Endothelial cell of umbilical vein (primary cell): ENCODE data around the gene SHROOM4. TPM values are rescaled to one million over a fixed set of nuclear protein-coding genes. Genes with fewer than 3 reads are reported as not detected.

Experiments
- BruUV-seq: library from RNA; stranded (reverse); fragments of 400-500 nt; replicated peaks from 2 replicates; lab custom pipeline; 2021; lab: Mats Ljungman, UMichigan
- CTCF ChIA-PET: fragments of 300-600, 350-600 bp; sonication (Branson Sonifier 250); formaldehyde crosslinking; loops from one replicate; lab custom pipeline; 2021; ENCODE audit warnings: antibody characterized with exemption, inconsistent platforms; lab: Charles Lee
- POLR2A ChIA-PET: fragments of 300-600, 350-600 bp; sonication (Branson Sonifier 250); formaldehyde crosslinking; loops from one replicate; lab custom pipeline; 2021; ENCODE audit warnings: antibody characterized with exemption, inconsistent platforms; lab: Charles Lee
- DNase-seq: peaks from one replicate; pipeline ENCODE4 v3.0.0-alpha.2; 2011; ENCODE audit warnings: low read depth, low spot score
- FAIRE-seq: peaks from 2 replicates; lab custom pipeline; 2011; peaks lifted over from hg19 to GRCh38; lab: Jason Lieb, UNC
- H2AFZ ChIP-seq: 2 replicates; pipeline ENCODE4 v1.6.0; 2012; ENCODE audit warnings: low read depth, low read length, control low read depth, inconsistent platforms
- H3K27ac ChIP-seq: 2 replicates; pipeline ENCODE4 v1.5.1; 2011; ENCODE audit warnings: low read depth, mild to moderate bottlenecking, control low read depth, low read length, moderate library complexity; ENCODE audit not compliant: insufficient read depth
- H3K27me3 ChIP-seq, 2 experiments: 2 replicates each; pipeline versions ENCODE4 v1.6.0 to v1.6.1; 2011; ENCODE audit warnings: low read length in 2 of 2, mixed read lengths in 1 of 2; ENCODE audit not compliant: control insufficient read depth in 2 of 2, insufficient read depth in 2 of 2
- H3K36me3 ChIP-seq, 2 experiments: 2 replicates in 1 of 2; 3 replicates in 1 of 2; pipeline ENCODE4 v1.5.1; 2011; ENCODE audit warnings: low read length in 2 of 2, mild to moderate bottlenecking in 1 of 2, moderate library complexity in 1 of 2; ENCODE audit not compliant: control insufficient read depth in 2 of 2, insufficient read depth in 2 of 2; ENCODE audit errors: extremely low read depth in 1 of 2
- H3K4me1 ChIP-seq: 3 replicates; pipeline ENCODE4 v1.5.1; 2011; ENCODE audit warnings: mild to moderate bottlenecking, low read length; ENCODE audit not compliant: control insufficient read depth, insufficient read depth; ENCODE audit errors: extremely low read depth
- H3K4me2 ChIP-seq: 2 replicates; pipeline ENCODE4 v1.6.1; 2011; ENCODE audit warnings: low read length, control low read depth, mixed read lengths; ENCODE audit not compliant: insufficient read depth
- H3K4me3 ChIP-seq, 3 experiments: fragments of 200-600 bp in 1 of 3; sonication (generic), shearing (Covaris generic) in 1 of 3; replicated peaks in 1 of 3; 2 replicates each; pipeline ENCODE4 v1.5.1; 2011 to 2016; ENCODE audit warnings: control low read depth in 3 of 3, low read length in 3 of 3, mild to moderate bottlenecking in 2 of 3, inconsistent platforms in 1 of 3, low read depth in 1 of 3, moderate library complexity in 1 of 3; ENCODE audit not compliant: insufficient read depth in 1 of 3
- H3K79me2 ChIP-seq: 2 replicates; pipeline ENCODE4 v1.6.0; 2012; ENCODE audit warnings: low read length, inconsistent platforms; ENCODE audit not compliant: control insufficient read depth, insufficient read depth
- H3K9ac ChIP-seq: replicated peaks from 2 replicates; pipeline ENCODE3; 2011; ENCODE audit warnings: low read length, control low read depth; ENCODE audit not compliant: insufficient read depth; ENCODE audit errors: extremely low read depth
- H3K9me1 ChIP-seq: replicated peaks from 3 replicates; pipeline ENCODE4 v1.6.0; 2011; ENCODE audit warnings: mild to moderate bottlenecking, low read length; ENCODE audit not compliant: control insufficient read depth, insufficient read depth; ENCODE audit errors: extremely low read depth
- H3K9me3 ChIP-seq: replicated peaks from 2 replicates; pipeline ENCODE4 v1.5.1; 2012; ENCODE audit warnings: low read length, inconsistent platforms; ENCODE audit not compliant: control insufficient read depth, insufficient read depth
- H4K20me1 ChIP-seq: replicated peaks from 2 replicates; pipeline ENCODE3; 2011; ENCODE audit warnings: mild to moderate bottlenecking, low read length; ENCODE audit not compliant: control insufficient read depth, insufficient read depth; ENCODE audit errors: extremely low read depth
- EZH2 ChIP-seq: IDR thresholded peaks from 2 replicates; pipeline ENCODE4 v1.6.1; 2012; ENCODE audit warnings: borderline replicate concordance, low read depth, mild to moderate bottlenecking, moderate library complexity, low read length, inconsistent platforms; ENCODE audit not compliant: severe bottlenecking
- FOS ChIP-seq: IDR thresholded peaks from 2 replicates; pipeline ENCODE4 v1.6.1; 2011; ENCODE audit warnings: mild to moderate bottlenecking, low read length, moderate library complexity, borderline replicate concordance; ENCODE audit not compliant: insufficient read depth
- GATA2 ChIP-seq: IDR thresholded peaks from 2 replicates; pipeline ENCODE4 v1.7.0; 2011; ENCODE audit warnings: low read depth, mild to moderate bottlenecking, moderate library complexity, mixed read lengths, low read length; ENCODE audit not compliant: insufficient read length, insufficient read depth
- JUN ChIP-seq: IDR thresholded peaks from 2 replicates; pipeline ENCODE4 v1.6.1; 2011; ENCODE audit warnings: borderline replicate concordance, low read depth; ENCODE audit not compliant: insufficient read length, insufficient read depth
- MYC ChIP-seq: IDR thresholded peaks from one replicate; pipeline ENCODE4 v1.6.1; 2011; ENCODE audit warnings: mild to moderate bottlenecking, low read depth, low read length
- POLR2A ChIP-seq: IDR thresholded peaks from 2 replicates; pipeline ENCODE4 v1.6.1; 2012; ENCODE audit warnings: low read depth, mild to moderate bottlenecking, control low read depth, low read length
- POLR2AphosphoS5 ChIP-seq: IDR thresholded peaks from 2 replicates; pipeline ENCODE4 v1.6.1; 2012; ENCODE audit warnings: low read depth, mild to moderate bottlenecking, control low read depth, low read length, moderate library complexity; ENCODE audit not compliant: insufficient read depth
- dilution Hi-C: fragments of 300-500 bp; cut with MboI; formaldehyde crosslinking; loops from one replicate; pipeline ENCODE4 v1.15.0; 2019; ENCODE audit warnings: low sequenced_read_pairs; ENCODE audit not compliant: extremely low pct_ligation_motif_present
- intact Hi-C: fragments of 100-400 bp; cut with micrococcal nuclease; formaldehyde crosslinking; loops from one replicate; pipeline ENCODE4 v1.10.0; 2022
- polyA plus RNA-seq, 4 experiments: library from polyadenylated mRNA; depleted of rRNA in 3 of 4; stranded (reverse) in 3 of 4; unstranded in 1 of 4; fragments of >200 nt; gene quantifications; 2 replicates each; pipeline versions ENCODE4 v1.2.1 to v1.2.3, GENCODE V29; 2011 to 2012; ENCODE audit warnings: missing spikeins in 1 of 4
- total RNA-seq: library from RNA; stranded (reverse); gene quantifications from 2 replicates; pipeline ENCODE4 v1.2.3, GENCODE V29; 2021
- TF ChIP-seq, protein P1 (sequence below): IDR thresholded peaks from 2 replicates; pipeline ENCODE4 v1.6.1; 2011; ENCODE audit not compliant: insufficient read depth, insufficient read length
- TF ChIP-seq, protein P2 (sequence below), 2 donors: IDR thresholded peaks; 1 replicate in 1 of 2; 2 replicates in 1 of 2; pipeline ENCODE4 v1.5.1; 2011; ENCODE audit warnings: low read length in 2 of 2, mild to moderate bottlenecking in 2 of 2, moderate library complexity in 2 of 2, control low read depth in 1 of 2, inconsistent platforms in 1 of 2, low read depth in 1 of 2; ENCODE audit not compliant: insufficient read depth in 1 of 2; ENCODE audit errors: extremely low read depth in 1 of 2

Gene SHROOM4
- total and polyA plus RNA-seq, 2 donors (not counting 3 experiments of a cell fraction or from before 2014, with no cell fraction given) = 29.7 to 57.5 TPM

DNA sequence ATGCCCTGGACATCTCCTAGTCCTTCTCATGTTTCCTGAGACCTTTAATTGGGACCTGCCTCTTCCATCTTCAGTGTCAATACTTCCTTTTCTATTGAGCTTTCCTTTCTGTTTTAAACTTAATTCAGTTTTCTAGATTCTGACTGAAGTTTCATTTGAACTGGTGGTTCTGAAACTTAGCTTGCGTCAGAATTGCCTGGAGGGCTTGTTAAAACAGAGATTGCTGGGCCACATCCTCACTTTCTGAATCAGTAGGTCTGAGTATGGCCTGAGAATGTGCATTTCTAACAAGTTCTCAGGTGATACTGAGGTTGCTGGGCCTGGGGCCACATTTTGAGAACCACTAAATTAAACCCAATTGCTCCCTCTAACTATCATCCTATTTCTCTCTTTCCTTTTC lies 191.2 kb downstream of the SHROOM4 start:
- intact Hi-C loops (no loop called here), dilution Hi-C loops (no loop called here)
- Histone ChIP-seq H3K79me2 (no peaks in the 10 kb centered on the region), H2AFZ (no peak overlapping the region), H3K9me1 (no peaks in the 10 kb centered on the region), H3K4me2 (no peak overlapping the region), H3K9me3 (no peaks in the 10 kb centered on the region), H3K36me3 (peaks cover 2 to 3% of the 10 kb centered on the region in 2 experiments), H3K4me1 (peaks cover 8% of the 10 kb centered on the region), H3K27ac (no peak overlapping the region), H4K20me1 (no peaks in the 10 kb centered on the region), H3K9ac (no peak overlapping the region), H3K27me3 (no peaks in the 10 kb centered on the region), H3K4me3 (no peak overlapping the region)
- no TSS peak for BruUV-seq
- POLR2A ChIA-PET = no interaction called here
- CTCF ChIA-PET = interaction anchor here (1.2 kb wide), 1 partner anchor 15 kb away, joined by 3 read pairs; no protein-coding TSS in a partner anchor
- TF ChIP-seq EZH2 (no peak), MYC (no peak), JUN (no peak), POLR2A (no peak), GATA2 (no peak), FOS (no peak), POLR2AphosphoS5 (no peak)
- TF ChIP-seq, protein P1, sequence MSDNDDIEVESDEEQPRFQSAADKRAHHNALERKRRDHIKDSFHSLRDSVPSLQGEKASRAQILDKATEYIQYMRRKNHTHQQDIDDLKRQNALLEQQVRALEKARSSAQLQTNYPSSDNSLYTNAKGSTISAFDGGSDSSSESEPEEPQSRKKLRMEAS = no peak
- TF ChIP-seq, protein P2, sequence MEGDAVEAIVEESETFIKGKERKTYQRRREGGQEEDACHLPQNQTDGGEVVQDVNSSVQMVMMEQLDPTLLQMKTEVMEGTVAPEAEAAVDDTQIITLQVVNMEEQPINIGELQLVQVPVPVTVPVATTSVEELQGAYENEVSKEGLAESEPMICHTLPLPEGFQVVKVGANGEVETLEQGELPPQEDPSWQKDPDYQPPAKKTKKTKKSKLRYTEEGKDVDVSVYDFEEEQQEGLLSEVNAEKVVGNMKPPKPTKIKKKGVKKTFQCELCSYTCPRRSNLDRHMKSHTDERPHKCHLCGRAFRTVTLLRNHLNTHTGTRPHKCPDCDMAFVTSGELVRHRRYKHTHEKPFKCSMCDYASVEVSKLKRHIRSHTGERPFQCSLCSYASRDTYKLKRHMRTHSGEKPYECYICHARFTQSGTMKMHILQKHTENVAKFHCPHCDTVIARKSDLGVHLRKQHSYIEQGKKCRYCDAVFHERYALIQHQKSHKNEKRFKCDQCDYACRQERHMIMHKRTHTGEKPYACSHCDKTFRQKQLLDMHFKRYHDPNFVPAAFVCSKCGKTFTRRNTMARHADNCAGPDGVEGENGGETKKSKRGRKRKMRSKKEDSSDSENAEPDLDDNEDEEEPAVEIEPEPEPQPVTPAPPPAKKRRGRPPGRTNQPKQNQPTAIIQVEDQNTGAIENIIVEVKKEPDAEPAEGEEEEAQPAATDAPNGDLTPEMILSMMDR (IDR thresholded peaks at IDR 0.05; ENCODE audit: extremely low read depth in 1 of 2, insufficient read depth in 1 of 2, low read depth in 1 of 2, low read length in 2 of 2) = no peak
- FAIRE-seq = no peak
- DNase-seq = no peak
